HG02981 (cell line): ENCODE data around the gene S100B.

ENCODE experiments used
- ATAC-seq: cut with Tn5 transposase; IDR thresholded peaks from one replicate; pipeline ENCODE4 v1.9.1; 2021; ENCODE audit warnings: mild to moderate bottlenecking, moderate library complexity; ENCODE audit not compliant: unreplicated experiment

The S100B gene

DNA sequence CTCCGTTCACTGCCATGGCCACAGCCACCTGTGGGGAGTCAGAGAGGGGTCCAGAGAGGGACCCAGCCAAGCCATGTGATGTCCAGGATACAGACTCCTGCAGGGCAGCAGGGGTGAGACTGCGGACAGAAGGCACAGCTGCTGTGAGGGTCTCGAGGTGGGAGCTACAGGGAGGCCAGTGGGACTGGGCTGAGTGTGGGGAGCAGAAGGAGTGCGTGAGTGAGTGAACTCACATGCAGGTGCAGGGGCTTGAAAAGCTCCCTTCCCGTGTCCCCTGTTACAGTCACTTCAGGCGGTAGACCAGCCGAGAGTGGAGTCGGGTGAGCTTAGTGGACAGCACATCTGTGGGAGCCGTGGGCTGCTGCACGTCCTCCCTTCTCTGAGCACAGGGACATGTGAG is 42.4 kb downstream of the S100B start:
- no peak for ATAC-seq

DNA sequence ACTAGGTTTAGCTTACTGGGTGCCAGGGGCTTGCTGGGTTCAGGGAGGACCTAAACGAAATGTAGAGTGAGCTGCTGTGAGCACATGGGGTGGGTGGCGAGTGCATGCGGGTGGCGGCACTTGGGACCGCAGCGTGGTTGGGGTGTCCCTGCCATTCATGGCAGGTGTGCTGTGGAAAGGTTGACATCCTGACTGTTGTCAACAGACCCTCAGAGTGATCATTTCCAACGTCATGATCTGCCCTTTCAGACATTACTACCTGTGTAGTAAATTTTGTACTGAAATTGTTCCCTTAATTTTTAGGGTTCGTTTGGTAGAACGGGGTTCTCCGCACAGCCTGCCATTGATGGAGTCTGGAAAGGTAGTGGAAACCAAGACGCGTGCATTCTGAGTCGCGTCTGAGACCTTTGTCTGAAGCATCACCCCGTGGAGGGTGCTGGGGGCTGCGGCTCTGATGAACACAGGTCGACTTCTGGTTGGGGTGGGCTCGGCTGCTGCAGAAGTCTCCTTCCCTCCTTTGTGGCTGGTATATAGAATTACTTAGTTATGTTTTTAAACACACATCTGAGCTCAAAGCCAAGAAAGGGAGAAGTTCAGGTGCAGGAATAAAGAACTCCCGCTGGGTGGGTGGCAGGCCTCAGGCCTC is 43.3 kb downstream of the S100B start:
- ATAC-seq: no peak

- no peak for ATAC-seq
Observed at GRCh38 chr21:46560568-46561444, 44.1 kb downstream of the S100B start.

GRCh38 chr21:46559291-46559983 is 45.4 kb downstream of the S100B start:
- ATAC-seq: no peak

- no peak for ATAC-seq
Observed at GRCh38 chr21:46557919-46558392, 46.9 kb downstream of the S100B start.

DNA sequence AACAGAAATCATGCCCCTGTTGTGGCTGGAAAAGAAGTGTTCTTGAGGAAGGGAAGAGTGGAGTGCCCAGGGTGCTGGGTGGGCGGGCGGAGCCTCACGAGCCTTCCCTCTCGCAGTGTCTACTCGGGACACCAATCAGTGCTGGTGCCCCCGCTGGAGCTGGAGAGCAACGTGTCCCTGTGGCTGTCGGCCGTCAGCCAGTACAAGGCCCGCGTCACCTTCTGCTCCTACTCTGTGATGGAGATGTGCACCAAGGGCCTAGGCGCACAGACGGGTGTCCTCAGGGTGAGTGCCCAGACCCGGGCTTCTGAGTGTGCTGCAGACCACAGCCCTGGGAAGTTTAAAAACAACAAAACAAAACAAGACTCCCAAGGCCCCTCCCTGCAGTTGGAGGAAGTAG is 47.4 kb downstream of the S100B start:
- ATAC-seq: no peak

DNA sequence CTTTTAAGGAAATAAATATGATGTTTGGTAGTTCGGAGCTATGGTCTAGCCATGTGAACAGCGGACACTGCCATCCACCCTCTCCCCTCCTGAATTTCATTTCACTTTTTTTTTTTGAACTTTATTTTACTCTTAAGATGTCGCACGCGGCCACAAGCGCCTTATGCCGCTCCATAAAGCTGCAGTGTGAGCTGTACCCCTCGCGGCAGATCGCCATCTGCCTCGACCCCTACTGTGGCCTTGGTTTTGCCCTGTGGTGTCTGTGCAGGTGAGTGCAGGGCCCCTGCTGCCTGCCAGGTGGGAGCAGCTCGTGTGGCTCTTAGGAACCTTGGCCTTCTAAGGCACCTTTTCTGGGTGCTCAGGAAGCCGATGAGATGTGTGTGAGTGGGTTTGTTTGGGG is 48.1 kb downstream of the S100B start:
- ATAC-seq: no peak

GRCh38 chr21:46555678-46556077 is 49.2 kb downstream of the S100B start:
- no peak for ATAC-seq

GRCh38 chr21:46555225-46555617 is 49.7 kb downstream of the S100B start:
- no peak for ATAC-seq

DNA sequence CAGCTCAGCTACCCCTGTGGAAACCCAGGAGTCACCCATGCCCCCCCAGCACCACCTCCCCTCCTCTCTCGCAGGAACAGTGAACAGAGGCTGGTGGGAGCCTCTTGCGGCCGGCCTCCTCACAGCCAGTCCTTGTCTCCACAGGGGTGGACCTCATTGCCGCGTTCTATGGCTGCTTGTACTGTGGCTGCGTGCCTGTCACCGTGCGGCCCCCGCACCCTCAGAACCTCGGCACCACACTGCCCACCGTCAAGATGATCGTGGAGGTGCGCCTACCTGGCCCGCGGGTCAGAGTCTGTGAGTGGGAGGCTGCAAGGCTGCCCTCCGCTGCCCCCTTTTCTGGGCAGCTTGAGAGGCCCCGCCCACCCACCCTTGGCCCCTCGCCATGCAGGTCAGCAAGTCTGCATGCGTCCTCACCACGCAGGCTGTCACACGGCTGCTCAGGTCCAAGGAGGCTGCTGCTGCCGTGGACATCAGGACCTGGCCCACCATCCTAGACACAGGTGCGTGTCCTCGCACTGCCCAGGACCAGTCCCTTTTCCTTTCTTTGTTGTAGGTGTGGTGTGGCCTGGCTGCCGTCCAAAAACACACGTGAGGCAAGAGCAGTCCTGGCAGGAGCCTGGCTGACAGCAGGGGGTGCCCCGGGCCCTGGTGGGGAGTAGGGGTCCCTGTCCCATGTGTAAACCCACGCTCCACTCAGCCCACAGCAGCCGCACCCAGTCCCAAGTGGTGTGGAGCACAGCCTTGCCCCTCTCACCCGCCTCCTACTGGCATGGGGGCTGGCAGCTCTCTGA is 50.3 kb downstream of the S100B start:
- no peak for ATAC-seq

- ATAC-seq: no peak
Observed at GRCh38 chr21:46553993-46554392, 50.9 kb downstream of the S100B start.

DNA sequence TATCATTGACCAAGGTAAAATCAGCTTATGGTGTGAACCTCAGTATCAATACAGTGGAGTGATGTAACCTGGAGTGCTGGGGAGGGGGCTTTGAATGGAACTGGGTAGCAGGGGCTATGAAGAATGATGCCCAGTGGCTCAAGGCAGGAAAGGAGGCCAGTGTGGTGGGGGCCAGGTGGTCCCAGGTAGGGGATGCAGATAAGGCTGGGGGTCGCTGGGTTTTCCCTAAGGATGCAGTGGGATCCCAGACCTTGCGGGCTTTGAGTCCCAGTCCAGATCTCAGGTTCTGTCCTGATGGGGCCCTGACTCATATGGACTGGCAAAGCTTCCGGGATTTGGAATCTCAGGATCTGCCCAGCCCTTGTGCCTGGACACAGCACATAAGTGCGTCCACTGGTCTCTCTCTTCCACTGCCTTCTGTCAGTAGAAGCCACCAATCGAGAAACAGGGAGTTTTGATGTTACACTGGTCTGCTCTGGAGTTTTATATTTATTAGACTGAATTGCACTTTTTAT is 52.0 kb downstream of the S100B start:
- no peak for ATAC-seq

DNA sequence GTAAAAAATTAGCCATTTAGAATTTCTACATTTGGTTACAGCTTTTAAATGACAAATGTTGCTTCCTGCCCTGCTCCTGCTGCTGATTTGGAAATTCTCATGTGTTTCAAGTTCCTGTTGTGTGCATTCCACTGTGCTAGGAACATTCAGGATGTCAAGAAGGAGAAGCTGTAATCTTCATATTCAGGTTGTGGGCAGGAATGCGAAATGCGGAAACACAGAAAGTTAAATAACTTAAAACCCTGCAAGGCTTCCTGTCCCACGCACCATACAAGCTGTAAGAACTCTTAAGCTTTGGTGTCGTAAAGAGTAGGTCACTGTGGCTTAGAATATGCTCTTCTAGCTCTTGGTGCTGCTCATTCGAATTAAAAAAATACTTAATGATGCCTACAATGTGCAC is 52.6 kb downstream of the S100B start:
- no peak for ATAC-seq

DNA sequence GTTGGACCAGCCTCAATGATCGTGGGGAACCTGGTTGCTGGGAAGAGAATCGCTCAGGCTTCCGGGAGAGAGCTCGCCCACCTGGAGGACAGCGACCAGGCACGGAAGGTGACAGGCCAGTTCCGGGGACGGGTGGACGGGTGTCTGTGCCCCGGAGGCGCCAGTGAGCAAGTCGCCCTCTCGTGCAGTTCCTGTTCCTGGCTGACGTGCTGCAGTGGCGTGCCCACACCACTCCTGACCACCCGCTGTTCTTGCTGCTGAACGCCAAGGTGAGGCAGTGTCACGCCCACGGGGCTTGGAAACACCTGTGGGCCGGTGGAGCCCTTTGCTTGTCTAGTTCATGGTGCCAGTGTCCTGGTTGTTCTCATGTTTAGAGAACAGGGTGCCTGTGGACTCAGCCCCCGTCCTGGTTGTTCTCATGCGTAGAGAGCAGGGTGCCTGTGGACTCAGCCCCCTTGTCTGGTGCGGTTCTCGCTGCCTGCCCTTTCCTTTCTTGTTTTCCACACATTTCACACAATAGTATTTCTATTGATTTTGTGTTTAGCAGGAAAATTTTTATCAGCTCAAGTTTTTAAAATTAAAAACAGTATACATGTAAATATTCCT is 53.1 kb downstream of the S100B start:
- no peak for ATAC-seq

- ATAC-seq: no peak
Observed at GRCh38 chr21:46550116-46550941, 54.6 kb downstream of the S100B start.

GRCh38 chr21:46549650-46550049 is 55.2 kb downstream of the S100B start:
- ATAC-seq: no peak
